Endothelial cell of hepatic sinusoid (primary cell): ENCODE data around the gene TSPAN14.

ENCODE experiments used
- in situ Hi-C: cut with HindIII; loops from 2 replicates; pipeline ENCODE4 v1.10.0; 2017; ENCODE audit warnings: low sequenced_read_pairs

The TSPAN14 gene

DNA sequence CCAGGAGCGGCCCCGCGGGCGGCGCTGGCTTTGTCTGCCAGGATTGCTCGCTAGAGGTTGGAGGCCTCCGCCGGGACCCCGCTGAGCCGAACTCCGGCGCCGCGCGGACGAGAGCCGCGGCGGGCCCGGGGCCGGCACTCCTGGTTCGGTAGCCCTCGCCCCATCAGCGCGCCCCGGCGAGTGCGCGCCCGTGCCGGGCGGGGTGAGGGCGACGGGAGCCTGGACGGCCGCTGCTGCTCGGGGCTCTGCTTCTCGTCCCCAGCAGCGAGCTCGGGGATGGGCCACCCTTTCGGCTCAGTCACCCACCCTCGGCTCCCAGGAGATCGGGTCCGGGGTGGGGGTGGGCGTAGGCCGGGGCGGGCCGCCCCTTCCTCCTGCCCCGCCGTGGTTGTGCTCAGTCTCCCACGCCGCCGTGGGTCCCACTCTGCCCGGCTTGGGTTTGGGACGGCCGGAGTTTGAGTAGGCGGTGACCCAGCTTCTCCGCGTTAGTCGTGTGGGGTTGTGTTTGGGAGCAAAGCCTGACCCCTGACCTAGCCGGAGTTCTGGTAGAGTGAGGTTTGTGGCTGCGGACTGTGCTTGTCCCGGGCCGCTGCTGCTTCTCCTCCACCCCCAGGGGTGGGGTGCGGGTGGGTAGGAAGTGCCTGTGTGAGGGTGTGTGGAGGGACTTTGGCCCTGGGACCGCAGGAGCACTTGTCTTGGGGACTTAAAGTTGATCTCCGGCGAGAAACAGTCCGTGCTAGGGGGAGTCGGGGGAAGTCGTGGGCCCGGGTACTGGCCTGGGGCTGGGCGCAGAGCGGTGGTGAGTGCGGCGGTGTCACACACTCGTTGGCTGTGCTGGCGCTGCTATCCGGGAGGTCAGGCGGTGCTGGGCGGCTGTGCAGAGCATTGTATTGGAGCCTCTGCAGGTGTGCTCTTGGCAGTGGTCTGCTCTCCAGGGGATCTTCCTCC, 677 bp downstream of the TSPAN14 start:
- in situ Hi-C loops: no loop called here

DNA sequence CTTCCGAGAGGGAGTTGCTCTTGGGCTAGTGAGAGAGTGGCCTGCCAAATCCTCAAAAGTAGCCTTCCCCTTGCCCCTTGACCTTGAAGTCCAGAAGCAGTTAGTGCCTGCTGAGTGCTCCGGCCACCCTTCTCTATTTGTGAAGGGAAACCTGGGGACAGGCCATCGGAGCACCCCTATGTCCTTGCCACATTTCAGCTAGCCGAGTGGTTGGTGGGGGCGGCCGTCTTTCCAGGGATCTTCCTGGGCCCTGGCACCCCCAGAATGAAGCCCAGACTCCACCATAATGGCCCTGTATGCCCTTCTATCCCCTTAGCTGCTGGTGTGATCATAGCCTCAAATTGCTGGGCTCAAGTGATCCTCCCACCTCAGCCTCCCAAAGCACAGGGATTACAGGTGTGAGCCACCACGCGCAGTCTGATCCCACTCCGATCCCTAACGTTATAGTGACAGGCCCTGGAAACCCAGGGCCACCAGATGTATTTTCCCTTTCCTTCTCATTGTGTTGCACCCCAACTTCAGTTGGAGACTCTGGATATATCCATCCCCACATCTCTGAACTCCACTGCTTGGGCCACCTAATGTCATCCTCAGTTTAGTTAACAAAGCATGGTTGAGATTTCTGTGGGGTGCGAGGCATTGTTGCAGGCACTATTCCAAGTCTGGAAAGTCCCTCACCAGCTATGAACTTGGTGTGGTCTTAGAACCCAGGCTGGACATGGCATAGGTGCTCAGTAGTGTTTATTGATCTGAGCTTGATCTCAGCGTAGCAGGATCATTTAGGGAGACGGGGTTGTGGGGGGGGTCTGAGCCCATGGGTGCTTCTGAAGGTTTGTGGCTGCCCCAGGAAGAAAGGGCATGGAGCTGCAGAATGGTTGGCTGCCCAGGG, 1.6 kb downstream of the TSPAN14 start:
- in situ Hi-C loops: no loop called here

DNA sequence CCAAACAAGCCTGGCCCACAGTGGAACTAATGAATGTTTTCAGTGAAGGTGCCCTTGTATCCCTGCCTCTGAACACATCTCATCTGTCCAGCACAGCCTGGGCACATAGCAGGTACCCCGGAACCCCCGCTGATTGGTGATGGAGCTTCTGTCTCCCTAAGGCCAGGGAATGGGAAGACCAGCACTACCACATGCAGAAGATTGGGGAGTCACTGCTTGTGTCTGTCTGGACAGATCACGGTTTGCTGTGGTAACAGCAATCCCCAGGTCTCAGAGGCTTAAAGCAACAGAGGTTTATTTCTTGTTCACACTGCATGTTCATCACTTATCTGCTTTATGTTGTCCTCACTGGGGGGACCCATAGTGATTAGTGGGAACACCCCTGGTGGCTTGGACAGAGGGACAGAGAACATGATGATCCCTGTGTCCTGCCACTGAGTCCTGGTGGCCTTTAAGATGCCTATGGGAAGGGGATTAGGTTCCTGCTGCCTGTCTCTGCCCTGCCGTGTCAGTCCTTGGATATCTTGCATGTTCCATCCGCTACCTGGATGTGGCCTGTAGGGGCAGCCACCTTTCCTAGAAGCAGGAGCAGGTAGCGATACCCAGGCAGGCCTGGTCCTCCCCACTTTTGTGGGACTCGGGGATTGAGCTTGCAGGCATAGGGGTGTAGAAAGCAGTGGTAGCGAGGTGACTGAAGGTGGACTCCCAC, 3.6 kb downstream of the TSPAN14 start:
- in situ Hi-C loops: no loop called here

DNA sequence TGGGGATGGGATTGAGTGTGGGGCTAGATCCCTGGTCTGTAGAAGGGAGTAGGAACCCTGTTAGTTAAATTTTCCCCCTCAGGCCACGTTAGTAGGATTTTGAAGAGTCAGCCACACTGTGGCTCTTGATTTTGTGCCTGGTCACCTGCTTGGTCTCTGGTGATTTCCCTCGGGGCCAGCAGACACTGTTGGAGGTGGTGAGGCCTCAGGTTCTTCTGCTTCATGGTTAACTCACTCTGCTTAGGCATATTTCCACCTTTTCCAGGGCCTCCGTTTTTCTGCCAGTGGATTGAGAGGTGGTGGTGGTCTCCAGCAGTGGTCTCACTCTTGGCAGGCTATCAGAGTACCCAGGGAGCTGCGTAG, 4.1 kb downstream of the TSPAN14 start:
- in situ Hi-C loops: no loop called here

DNA sequence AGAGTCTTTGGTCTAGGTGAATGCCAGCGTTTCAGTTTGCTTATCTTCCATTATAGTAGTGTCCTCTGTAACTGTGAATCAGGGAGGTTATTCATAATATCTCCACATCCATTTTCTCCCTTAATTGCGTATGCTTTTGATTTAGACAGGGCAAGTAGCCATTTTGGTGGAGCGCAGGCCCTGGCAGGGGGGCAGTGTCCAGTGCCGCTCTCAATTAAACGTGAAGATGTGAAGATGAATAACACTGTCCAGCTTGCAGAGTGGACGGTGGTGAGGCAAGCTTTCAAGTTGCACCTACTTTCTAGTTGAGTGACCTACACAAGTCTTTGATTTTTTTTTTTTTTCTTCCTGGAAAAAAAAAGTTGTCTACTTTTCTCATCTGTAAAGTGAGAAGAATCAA, 4.5 kb downstream of the TSPAN14 start:
- in situ Hi-C loops: no loop called here

DNA sequence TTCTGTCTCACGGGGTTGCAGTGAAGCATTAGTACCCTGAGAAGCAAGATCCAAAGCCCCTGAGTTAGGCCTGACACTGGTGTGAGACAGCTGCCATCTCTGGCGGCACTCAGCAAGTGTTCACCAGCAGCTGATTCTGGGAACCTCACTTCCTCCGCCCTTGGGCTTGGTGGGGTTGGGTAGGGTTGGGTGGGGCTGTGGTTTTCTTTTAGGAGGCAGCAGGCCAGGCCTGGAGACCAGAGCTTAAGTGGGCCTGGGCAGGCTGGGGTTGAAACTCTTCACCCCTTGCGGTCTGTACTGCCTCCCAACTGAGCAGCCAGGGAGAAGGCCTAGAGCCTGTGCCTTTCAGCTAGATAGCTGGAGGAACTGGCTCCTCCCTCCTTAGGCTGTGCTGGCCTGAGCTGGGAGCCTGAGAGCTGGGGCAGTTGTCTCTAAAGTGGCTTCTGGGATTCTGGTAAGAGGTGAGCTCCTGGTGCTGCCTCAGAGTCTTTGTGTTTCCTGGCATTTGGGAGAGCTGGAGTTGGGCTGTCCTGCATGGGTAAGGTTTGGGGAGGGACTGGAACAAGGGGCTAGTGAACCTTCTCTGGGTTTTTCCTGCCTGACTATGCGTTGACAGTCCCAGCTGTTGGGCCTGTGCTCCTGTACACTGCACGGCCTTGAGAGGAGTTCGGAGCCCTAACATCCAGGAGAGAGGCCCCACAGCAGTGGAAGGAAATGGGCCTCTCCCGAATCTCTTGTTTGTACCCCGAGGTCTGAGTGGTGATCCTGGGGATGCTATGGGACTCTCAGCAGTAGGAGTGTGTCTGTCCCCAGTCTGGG, 5.1 kb downstream of the TSPAN14 start:
- in situ Hi-C loops: no loop called here

DNA sequence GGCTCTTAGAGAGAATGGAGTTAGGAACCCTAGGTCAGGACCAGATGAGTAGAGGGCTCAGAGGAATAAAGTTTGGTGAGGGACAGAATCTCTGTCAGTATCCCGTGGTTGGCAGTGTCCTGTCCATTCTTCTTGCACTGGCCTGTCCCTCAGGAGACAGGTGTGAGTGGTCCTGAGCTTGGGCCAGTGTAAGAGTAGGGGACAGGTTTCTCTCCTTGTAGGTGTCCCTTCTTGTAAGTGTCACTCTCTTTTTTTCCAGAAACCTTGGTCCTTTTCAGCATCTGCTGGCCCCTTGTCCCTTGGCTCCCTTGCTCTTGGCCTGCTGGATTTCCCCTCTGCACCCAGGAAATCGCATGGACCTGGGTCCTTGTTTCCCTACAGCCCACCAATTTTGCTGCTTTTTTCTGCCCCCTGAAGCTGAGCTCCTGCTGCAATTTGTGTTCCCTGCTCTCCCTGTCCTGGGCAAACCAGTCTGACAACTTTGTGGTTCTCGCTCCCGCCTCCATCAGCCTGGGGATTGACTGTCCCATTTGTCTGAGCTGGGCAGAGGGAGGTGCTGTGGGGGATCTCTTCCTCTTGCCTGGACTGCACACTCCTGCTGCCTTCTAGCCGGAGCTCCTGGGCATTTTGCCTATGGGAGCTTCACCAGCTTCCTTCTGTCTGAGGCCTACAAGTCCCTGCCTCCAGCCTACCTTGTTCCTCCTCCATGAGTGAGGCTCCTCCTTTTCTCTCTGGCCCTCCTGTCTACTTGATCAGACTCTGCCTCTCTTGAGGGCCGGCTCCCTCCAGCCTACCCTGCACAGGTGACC, 6.5 kb downstream of the TSPAN14 start:
- in situ Hi-C loops: no loop called here

DNA sequence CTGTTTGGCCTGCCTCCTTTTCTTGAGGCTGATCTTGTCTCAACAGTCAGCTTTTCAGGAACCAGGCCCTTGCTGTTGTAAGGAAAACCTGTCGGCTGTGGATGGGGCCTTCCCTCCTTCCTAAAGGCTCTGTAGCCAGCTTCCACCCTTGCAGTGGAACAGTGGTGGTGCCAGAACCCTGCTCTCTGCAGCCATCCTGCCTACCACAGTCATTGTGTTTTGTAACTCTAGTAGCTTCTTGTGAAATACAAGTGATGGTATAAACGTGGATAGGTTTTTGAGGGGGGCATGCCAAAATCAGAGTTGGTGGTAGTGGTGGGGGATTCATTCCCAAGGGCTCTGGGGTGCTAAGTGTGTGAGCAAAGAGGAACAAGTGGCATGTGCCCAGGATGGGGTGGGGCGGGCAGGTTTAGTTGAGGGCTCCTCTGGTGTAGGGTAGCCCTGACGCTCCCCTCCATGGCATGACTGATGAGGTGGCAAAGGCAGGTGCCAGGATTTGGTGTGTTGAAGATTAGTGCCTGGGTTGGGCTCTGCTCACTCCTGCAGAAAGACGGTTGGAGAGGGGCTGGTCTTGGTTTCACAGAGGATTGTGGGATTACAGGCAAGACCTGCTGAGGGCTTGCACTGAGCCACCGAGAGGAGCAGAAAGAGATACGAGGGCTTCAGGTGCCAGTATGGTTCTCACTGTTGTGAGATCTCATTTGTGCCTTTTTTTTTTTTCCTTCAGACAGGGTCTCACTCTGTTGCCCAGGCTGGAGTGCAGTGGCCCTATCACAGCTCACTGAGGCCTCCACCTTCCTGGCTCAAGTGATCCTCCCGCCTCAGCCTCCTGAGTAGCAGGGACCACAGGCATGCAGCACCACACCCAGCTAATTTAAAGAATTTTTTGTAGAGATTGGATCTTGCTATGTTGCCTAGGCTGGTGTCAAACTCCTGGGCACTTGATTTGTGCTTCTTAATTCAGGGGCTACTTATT, 7.4 kb downstream of the TSPAN14 start:
- in situ Hi-C loops: no loop called here

DNA sequence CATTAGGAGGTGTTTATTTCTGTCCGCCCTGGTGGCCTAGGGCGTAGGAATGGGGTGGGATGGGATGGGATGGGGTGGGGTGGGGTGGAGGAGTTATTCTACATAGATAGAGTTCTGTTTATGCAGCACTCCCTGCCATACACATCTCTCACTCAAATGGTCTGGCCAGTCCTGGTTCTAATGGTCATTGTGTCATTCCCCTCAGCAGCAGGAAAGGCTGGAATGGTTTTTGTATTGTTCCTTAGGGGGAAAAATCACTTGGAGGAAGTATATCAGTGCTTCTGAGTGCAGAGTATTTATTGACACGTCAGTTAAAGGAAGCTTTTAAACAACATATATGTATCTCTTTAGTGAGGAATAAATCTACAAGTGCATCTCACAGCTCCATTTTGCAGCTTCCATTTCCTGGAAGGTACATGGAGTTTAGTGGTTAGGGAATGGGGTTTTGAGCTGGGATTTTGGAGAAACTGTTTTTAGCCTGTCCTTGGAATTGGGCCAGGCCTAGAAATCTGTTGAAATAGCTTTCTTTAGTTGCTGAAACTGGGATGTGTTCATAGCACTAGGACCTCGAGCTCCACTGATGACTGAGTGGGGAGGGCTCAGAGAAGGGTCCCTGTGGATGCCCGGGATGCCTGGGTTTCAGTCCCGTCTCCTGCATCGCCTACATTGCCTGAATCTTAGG, 8.3 kb downstream of the TSPAN14 start:
- in situ Hi-C loops: no loop called here

DNA sequence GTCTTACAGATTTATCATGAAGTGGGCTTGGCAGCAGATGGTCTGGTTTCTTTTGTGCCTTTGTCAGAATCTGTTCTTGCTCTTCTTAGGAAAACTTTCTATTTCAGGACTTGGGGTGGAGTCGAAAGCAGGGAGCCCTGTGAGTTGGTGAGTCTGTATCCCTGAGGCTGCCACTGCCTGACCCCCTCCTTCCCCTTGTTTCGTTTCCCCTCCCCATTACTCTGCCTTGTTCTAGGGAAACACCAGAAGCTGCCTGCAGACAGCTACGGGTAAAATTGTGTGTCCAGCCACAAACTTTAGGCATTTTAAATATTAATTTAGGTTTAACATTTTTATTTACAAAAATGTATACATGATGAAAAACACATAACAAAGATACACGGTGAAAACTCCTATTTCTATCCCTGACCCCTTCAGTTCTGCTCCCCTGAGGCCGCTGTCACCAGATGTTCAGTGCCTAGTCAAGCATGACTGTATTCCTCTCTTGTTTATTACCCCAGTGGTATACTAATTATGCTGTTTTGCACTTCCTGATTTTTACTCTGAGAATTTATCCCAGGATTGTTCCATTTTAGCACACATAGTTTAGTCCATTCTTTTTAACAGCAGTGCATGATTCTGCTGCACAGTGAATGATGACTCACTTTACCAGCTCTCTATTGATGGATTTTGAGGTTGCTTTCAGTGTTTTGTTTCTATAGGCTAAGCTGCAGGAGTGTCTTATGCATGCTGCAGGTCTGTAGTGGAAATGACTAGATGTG, 9.1 kb downstream of the TSPAN14 start:
- in situ Hi-C loops: no loop called here

DNA sequence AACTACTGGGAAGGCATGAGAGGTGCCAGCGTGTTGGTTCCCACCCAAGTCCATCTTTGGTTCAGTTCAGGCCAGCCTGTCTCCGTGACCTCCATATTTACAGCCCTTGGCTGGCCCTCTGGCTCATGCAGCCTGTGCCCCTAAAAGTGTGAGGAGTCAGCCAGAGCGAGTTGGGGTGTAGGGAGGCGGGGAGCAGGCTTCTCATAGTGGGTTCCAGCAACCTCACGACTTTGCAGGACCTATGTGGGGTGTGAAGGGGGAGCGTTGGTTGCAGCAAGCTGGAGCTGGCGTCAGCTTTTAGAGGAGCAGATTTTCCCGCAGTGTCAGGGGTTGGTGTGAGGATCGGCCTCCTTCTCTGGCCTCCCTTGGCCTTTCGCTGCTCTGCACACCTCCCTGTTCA, 9.8 kb downstream of the TSPAN14 start:
- in situ Hi-C loops: no loop called here

DNA sequence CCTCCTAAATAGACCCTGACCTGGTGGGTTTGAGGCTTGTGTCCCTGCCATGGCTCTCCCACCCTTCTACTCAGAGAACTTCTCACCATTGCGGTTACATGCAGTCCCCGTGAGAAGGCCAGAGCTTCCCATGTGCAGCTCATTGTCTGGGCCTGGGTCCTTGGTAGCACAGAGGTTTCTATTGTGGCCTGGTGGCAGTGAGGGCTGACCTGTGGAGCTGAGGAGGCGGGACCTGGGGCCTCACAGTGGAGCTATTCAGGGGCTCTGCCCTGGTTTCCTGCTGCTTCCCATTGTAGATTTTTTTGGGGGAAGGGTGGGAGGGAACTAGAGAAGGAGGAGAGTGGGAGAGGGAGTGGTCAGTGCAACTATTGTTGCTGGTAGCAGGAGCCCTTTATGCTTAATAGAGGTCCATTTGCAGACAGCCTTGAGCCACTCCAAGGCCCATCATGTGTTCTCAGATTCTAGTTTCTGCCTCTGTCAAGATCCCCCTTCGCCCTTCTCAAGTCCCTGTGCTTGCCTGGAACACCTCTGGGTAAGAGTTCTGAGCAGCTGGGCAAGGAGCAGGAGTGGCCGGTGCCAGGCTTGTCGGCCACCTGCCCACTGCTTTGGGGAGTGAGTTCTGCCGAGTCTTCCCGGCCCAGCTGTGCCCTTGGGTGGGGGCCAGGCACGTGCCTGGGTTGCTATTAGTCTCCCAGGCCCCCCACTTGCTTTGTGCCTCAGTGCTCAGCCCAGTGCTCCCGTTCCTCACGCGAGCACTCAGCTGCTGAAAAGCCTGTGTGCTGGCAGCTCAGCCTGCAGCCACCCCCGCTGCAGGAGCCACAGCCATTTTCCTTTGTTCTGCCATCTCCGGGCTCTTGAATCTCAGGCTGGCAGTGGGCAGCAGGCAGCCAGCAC, 10.7 kb downstream of the TSPAN14 start:
- in situ Hi-C loops: loop anchor here (5.0 kb wide), 1 partner anchor 42 kb away; no protein-coding TSS in a partner anchor

DNA sequence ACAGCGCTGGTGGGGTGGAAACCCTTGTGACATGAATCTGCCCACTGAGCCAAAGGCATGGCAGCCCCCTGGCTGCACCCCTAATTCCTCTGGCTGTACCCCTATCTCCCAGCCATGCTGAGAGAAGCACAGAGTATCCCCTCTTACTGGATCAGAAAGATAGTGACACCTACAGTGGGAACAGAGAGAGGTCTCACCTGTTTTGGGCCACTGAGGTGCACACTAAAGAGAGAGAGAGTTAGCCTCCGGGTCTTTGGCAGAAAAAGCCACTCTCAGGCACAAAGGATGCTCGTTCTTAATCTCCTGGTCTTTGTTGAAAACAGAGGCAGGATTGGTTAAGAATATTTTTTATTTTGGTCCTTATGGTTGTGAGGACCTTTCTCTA, 11.3 kb downstream of the TSPAN14 start:
- in situ Hi-C loops: loop anchor here (5.0 kb wide), 1 partner anchor 42 kb away; no protein-coding TSS in a partner anchor

DNA sequence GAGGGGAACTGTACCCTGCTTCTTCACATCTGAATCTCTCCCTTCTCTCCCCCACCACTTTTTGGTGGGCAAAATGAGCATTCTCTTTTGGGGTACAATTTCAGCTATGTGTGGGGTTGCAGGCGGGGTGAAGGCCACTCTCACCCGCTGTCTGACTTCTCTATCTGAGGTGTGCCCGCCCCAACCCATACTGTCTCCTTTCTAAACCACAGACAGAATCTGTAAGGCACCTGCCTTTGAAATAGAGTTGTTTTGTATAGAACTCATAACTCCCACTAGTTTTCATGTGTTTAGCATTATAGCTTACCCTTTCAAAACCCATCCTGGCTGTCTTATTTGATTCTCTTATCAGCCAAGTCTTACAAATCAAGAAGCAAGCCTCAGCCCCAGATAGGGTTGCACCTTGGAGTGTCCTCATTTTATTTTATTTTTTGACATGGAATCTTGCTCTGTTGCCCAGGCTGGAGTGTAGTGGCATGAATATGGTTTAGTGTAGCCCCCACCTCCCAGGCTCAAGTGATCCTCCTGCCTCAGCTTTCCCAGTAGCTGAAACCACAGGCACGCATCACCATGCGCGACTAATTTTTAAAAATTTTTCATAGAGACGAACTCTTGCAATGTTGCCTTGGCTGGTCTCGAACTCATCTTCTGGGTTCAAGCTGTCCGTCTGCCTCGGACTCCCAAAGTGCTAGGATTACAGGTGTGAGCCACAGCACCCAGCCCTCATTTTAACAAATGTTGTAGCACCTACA, 11.9 kb downstream of the TSPAN14 start:
- in situ Hi-C loops: loop anchor here (5.0 kb wide), 1 partner anchor 41 kb away; no protein-coding TSS in a partner anchor

DNA sequence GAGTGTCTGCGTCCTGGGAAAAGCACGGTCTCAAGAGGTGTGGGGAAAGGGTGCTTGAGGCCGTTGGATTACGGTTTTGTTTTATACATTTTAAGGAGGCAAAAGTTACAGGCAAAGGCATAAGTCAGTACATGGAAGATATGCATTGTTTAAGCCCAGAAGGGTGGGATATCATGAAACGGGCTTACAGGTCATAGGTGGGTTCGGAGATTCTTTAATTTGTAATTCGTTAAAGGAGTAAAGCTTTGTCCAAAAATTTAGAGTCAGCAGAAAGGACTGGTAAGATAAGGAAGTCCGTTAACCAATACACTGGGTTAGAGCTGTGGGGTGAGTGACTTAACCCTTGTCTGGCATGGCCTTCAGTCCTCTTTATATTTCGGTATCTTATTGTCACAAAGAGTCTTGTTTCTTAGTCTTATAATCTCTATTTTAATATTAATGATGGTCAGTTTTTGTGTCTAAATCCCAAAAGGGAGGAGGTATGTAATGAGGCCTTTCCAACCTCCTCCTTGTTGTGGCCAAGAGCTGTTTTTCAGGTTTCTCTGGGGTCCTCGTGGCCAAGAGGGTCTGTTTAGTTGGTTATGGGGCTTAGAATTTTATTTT, 12.7 kb downstream of the TSPAN14 start:
- in situ Hi-C loops: loop anchor here (5.0 kb wide), 1 partner anchor 40 kb away; no protein-coding TSS in a partner anchor
